NCI-H2029 (cell line): ENCODE data around the gene NOS1AP.
A peak's percentile ranks its signal among the peaks of the same experiment; 100 is the strongest.
"Not testable (repeated sequence)": the region's sequence is repeated elsewhere in the genome, so short reads cannot be mapped to it uniquely, and the experiment has no call there.

Experiments used
- DNase-seq: peaks from one replicate; lab custom pipeline; 2025; lab: John Stamatoyannopoulos, UW

The NOS1AP gene

GRCh38 chr1:162195567-162195966 lies 126.1 kb downstream of the NOS1AP start:
- no peak for DNase-seq

- DNase-seq: no peak
These were observed 126.9 kb downstream of the NOS1AP start for GRCh38 chr1:162196387-162196786.

- no peak for DNase-seq
These were observed 127.6 kb downstream of the NOS1AP start for GRCh38 chr1:162197041-162197531.

- no peak for DNase-seq
These were observed 128.3 kb downstream of the NOS1AP start for GRCh38 chr1:162197615-162198421.

GRCh38 chr1:162200096-162200847 lies 130.8 kb downstream of the NOS1AP start:
- DNase-seq: no peak

GRCh38 chr1:162201062-162201461 lies 131.6 kb downstream of the NOS1AP start:
- not testable (repeated sequence) for DNase-seq

- DNase-seq: no peak
These were observed 134.8 kb downstream of the NOS1AP start for GRCh38 chr1:162204129-162204822.

GRCh38 chr1:162204823-162205155 lies 135.3 kb downstream of the NOS1AP start:
- no peak for DNase-seq

- no peak for DNase-seq
These were observed 136.8 kb downstream of the NOS1AP start for GRCh38 chr1:162206300-162206699.

- peak; percentile 77 for DNase-seq
These were observed 137.5 kb downstream of the NOS1AP start for GRCh38 chr1:162206749-162207635.

GRCh38 chr1:162207862-162208261 lies 138.4 kb downstream of the NOS1AP start:
- DNase-seq: no peak

GRCh38 chr1:162210196-162210595 lies 140.7 kb downstream of the NOS1AP start:
- no peak for DNase-seq

- DNase-seq: no peak
These were observed 143.2 kb downstream of the NOS1AP start for GRCh38 chr1:162212713-162213112.

GRCh38 chr1:162213281-162213912 lies 143.9 kb downstream of the NOS1AP start:
- DNase-seq: no peak

GRCh38 chr1:162214202-162214601 lies 144.7 kb downstream of the NOS1AP start:
- no peak for DNase-seq

- no peak for DNase-seq
These were observed 146.4 kb downstream of the NOS1AP start for GRCh38 chr1:162215902-162216301.

- no peak for DNase-seq
These were observed 147.1 kb downstream of the NOS1AP start for GRCh38 chr1:162216604-162217003.

- DNase-seq: no peak
These were observed 148.2 kb downstream of the NOS1AP start for GRCh38 chr1:162217706-162218105.

GRCh38 chr1:162218546-162218945 lies 149.1 kb downstream of the NOS1AP start:
- no peak for DNase-seq

GRCh38 chr1:162218975-162219374 lies 149.5 kb downstream of the NOS1AP start:
- peak; percentile 36 for DNase-seq

- DNase-seq: no peak
These were observed 150.0 kb downstream of the NOS1AP start for GRCh38 chr1:162219461-162219860.
